Smooth muscle cell (in vitro differentiated cells): ENCODE results near the gene SCYGR3. TPM values are rescaled to one million over a fixed set of nuclear protein-coding genes. Genes with fewer than 3 reads are reported as not detected.

Experiments
- DNase-seq: peaks from one replicate; lab custom pipeline; 2025; ENCODE audit not compliant: unreplicated experiment; lab: John Stamatoyannopoulos, UW
- H2AFZ ChIP-seq: fragments of 200-600 bp; sonication (generic); 2 replicates; pipeline ENCODE4 v1.6.0; 2016; ENCODE audit warnings: antibody characterized with exemption, low read depth, mild to moderate bottlenecking
- H3F3A ChIP-seq: fragments of 200-600 bp; sonication (generic); 2 replicates; pipeline ENCODE4 v1.6.0; 2017; ENCODE audit warnings: antibody characterized with exemption, low read depth
- H3K27ac ChIP-seq: fragments of 200-600 bp; sonication (generic); 2 replicates; pipeline ENCODE4 v1.5.1; 2016; ENCODE audit warnings: low read depth, mild to moderate bottlenecking
- H3K27me3 ChIP-seq: fragments of 200-600 bp; sonication (generic); 2 replicates; pipeline ENCODE4 v1.6.1; 2016; ENCODE audit warnings: low read depth, mild to moderate bottlenecking
- H3K36me3 ChIP-seq: fragments of 200-600 bp; sonication (generic); 2 replicates; pipeline ENCODE4 v1.5.1; 2016; ENCODE audit warnings: low read depth
- H3K4me1 ChIP-seq: fragments of 200-600 bp; sonication (generic); 2 replicates; pipeline ENCODE4 v1.5.1; 2016; ENCODE audit warnings: low read depth
- H3K4me2 ChIP-seq: fragments of 200-600 bp; sonication (generic); 2 replicates; pipeline ENCODE4 v1.6.0; 2016; ENCODE audit warnings: mild to moderate bottlenecking
- H3K4me3 ChIP-seq: fragments of 200-600 bp; sonication (generic); 2 replicates; pipeline ENCODE4 v1.5.1; 2016; ENCODE audit warnings: mild to moderate bottlenecking
- H3K79me2 ChIP-seq: fragments of 200-600 bp; sonication (generic); 2 replicates; pipeline ENCODE4 v1.6.0; 2016; ENCODE audit warnings: low read depth, mild to moderate bottlenecking
- H3K9ac ChIP-seq: fragments of 200-600 bp; sonication (generic); 2 replicates; pipeline ENCODE4 v1.6.0; 2016; ENCODE audit warnings: low read depth
- H3K9me3 ChIP-seq: fragments of 200-600 bp; sonication (generic); replicated peaks from 2 replicates; pipeline ENCODE4 v1.5.1; 2016; ENCODE audit warnings: low read depth
- H4K20me1 ChIP-seq: fragments of 200-600 bp; sonication (generic); 2 replicates; pipeline ENCODE4 v1.6.0; 2016; ENCODE audit warnings: low read depth
- WGBS: methylation state at CpG from one replicate; pipeline ENCODE4 v1.1.7; 2016; ENCODE audit warnings: low lambda C conversion rate; 5-methylcytosine and 5-hydroxymethylcytosine counted together
- polyA plus RNA-seq: library from polyadenylated mRNA; unstranded; fragments of >200 nt; fragmentation: Nextera tagmentation; extraction: Ambion mirVana; gene quantifications from 2 replicates; pipeline ENCODE4 v1.2.1, GENCODE V29; 2016
- total RNA-seq: library from RNA; depleted of rRNA; stranded (reverse); fragments of >200 nt; gene quantifications from 2 replicates; pipeline ENCODE4 v1.2.3, GENCODE V29; 2014
- TF ChIP-seq, protein P1 (sequence below): fragments of 200-600 bp; sonication (generic); IDR thresholded peaks from 2 replicates; pipeline ENCODE4 v1.5.1; 2017; ENCODE audit warnings: borderline replicate concordance, mild to moderate bottlenecking, antibody characterized with exemption; ENCODE audit not compliant: insufficient read depth, poor library complexity, severe bottlenecking

SCYGR3 gene
- total and polyA plus RNA-seq, 2 experiments from 2014 or later: not detected

DNA sequence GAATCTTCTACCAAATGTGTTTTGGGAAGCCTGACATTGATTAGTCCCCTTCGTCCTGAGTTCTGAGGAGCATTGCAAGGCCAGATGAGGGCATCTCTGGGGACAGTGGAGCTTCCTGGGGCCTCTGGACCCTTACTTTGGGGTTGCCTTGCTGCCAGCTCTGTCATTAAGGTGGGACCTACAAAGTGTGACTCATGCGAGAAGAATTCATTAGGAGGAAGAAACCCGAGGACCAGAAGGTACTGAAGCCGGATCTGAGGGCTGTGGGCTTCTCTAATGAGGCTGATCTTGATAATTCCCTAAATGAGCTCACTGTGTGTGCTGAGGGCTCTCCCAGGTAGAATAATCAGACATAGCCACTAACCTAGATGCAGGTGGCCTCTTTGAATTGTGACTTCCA lies 16.6 kb downstream of the SCYGR3 start:
- no peaks in the 10 kb centered on the region for H3K9me3 ChIP-seq
- H3K79me2 ChIP-seq: no peaks in the 10 kb centered on the region
- no peak overlapping the region for H3K4me2 ChIP-seq
- no peak overlapping the region for H3K27ac ChIP-seq
- no peak overlapping the region for H3K9ac ChIP-seq
- TF ChIP-seq, protein P1, sequence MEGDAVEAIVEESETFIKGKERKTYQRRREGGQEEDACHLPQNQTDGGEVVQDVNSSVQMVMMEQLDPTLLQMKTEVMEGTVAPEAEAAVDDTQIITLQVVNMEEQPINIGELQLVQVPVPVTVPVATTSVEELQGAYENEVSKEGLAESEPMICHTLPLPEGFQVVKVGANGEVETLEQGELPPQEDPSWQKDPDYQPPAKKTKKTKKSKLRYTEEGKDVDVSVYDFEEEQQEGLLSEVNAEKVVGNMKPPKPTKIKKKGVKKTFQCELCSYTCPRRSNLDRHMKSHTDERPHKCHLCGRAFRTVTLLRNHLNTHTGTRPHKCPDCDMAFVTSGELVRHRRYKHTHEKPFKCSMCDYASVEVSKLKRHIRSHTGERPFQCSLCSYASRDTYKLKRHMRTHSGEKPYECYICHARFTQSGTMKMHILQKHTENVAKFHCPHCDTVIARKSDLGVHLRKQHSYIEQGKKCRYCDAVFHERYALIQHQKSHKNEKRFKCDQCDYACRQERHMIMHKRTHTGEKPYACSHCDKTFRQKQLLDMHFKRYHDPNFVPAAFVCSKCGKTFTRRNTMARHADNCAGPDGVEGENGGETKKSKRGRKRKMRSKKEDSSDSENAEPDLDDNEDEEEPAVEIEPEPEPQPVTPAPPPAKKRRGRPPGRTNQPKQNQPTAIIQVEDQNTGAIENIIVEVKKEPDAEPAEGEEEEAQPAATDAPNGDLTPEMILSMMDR: no peak
- no peaks in the 10 kb centered on the region for H3K27me3 ChIP-seq
- H3K4me1 ChIP-seq: no peaks in the 10 kb centered on the region
- no peaks in the 10 kb centered on the region for H3F3A ChIP-seq
- no peak overlapping the region for H2AFZ ChIP-seq
- no peak for DNase-seq
- no peaks in the 10 kb centered on the region for H3K36me3 ChIP-seq
- no peak overlapping the region for H3K4me3 ChIP-seq
- WGBS: 49% methylated on average over 4 of the region's 4 CpGs
- H4K20me1 ChIP-seq: no peaks in the 10 kb centered on the region

GRCh38 chr2:227597036-227597435 lies 17.6 kb downstream of the SCYGR3 start:
- no peak for DNase-seq

GRCh38 chr2:227595797-227596196 lies 18.8 kb downstream of the SCYGR3 start:
- H3K9me3 ChIP-seq: no peaks in the 10 kb centered on the region
- no peak overlapping the region for H2AFZ ChIP-seq
- TF ChIP-seq, protein P1: no peak
- H3K79me2 ChIP-seq: no peaks in the 10 kb centered on the region
- WGBS: 81% methylated on average over 4 of the region's 4 CpGs
- H3K36me3 ChIP-seq: no peaks in the 10 kb centered on the region
- H3K9ac ChIP-seq: no peak overlapping the region
- H4K20me1 ChIP-seq: no peaks in the 10 kb centered on the region
- no peak overlapping the region for H3K27ac ChIP-seq
- no peaks in the 10 kb centered on the region for H3K27me3 ChIP-seq
- no peaks in the 10 kb centered on the region for H3K4me1 ChIP-seq
- no peak for DNase-seq
- no peak overlapping the region for H3K4me2 ChIP-seq
- H3K4me3 ChIP-seq: no peak overlapping the region
- H3F3A ChIP-seq: no peaks in the 10 kb centered on the region

More at GRCh38 chr2:227597036-227597435, 17.6 kb downstream of the SCYGR3 start:
- H3K9me3 ChIP-seq: no peaks in the 10 kb centered on the region
- H3K4me3 ChIP-seq: no peak overlapping the region
- H3F3A ChIP-seq: no peaks in the 10 kb centered on the region
- no peak overlapping the region for H3K4me2 ChIP-seq
- no peak overlapping the region for H3K9ac ChIP-seq
- no peaks in the 10 kb centered on the region for H3K4me1 ChIP-seq
- no peaks in the 10 kb centered on the region for H3K79me2 ChIP-seq
- H2AFZ ChIP-seq: no peak overlapping the region
- H3K27ac ChIP-seq: no peak overlapping the region
- TF ChIP-seq, protein P1: no peak
- no peaks in the 10 kb centered on the region for H4K20me1 ChIP-seq
- no peaks in the 10 kb centered on the region for H3K36me3 ChIP-seq
- no peaks in the 10 kb centered on the region for H3K27me3 ChIP-seq

DNA sequence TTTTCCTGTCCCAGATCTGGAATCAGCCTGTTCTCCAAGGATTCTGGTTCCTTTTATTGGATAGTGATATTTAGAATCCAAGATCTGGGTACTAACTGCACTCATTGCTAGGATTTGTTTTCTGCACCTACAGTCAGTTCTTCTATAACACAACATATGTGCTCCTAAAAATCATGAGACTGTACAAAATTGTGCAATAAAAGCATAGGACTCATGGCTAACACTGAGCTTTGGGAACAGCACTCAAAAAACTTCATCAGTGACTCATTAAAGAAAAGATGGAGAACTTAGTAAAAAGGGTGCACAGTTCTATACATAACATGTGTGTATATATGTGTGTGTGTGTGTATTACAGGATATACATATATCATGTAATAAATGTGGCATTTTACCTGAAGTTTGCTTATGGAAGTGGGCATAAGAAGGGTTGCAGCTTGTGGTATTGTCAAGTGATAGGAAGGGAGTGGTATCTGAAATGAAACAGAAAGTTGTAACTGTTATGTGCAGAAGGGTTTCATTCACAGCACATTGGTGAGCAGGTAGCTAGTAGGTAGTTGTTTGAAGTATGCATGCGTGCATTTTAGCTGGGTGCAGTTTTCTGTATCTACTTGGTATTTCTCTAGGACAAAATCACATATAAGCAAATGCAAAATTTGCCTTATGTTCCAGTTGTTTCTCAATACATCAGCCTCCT lies 21.8 kb downstream of the SCYGR3 start:
- 96% methylated on average over 1 of the region's 1 CpG for WGBS
- Histone ChIP-seq H3K36me3 (no peaks in the 10 kb centered on the region), H3K4me1 (no peaks in the 10 kb centered on the region), H3K9me3 (no peaks in the 10 kb centered on the region), H3K27me3 (no peaks in the 10 kb centered on the region), H3K27ac (no peak overlapping the region), H3K4me3 (no peak overlapping the region), H3K9ac (no peak overlapping the region), H3K79me2 (no peaks in the 10 kb centered on the region), H3F3A (no peaks in the 10 kb centered on the region), H2AFZ (no peak overlapping the region), H4K20me1 (no peaks in the 10 kb centered on the region), H3K4me2 (no peak overlapping the region)
- DNase-seq: no peak
- TF ChIP-seq, protein P1: no peak
